ENCODE results near the gene EFCAB6. TPM values are rescaled to one million over a fixed set of nuclear protein-coding genes. Genes with fewer than 3 reads are reported as not detected.

The EFCAB6 gene
- total and polyA plus RNA-seq, 2 of the 4 experiments (the other 2 are of a cell fraction): 0.44 to 1.1 TPM

GRCh38 chr22:43783777-43784176 is 28.3 kb downstream of the EFCAB6 start:
- WGBS, 2 experiments (ENCODE audit: extremely low coverage in 2 of 2, insufficient read length in 1 of 2): no CpG with 5 or more reads among the region's 2 CpGs
- no peak for TF ChIP-seq POLR2A (IDR thresholded peaks at IDR 0.05; ENCODE audit: low read depth, low read length)
- TF ChIP-seq CTCF (conservative IDR thresholded peaks at IDR 0.05; ENCODE audit: low read depth, low read length): 0 out of 2 replicates have a peak, but pooled peaks have one; percentile 6
- CTCF ChIA-PET: no interaction called here
- Histone ChIP-seq H3K23ac (ENCODE audit: low read depth, low read length) (no peak overlapping the region), H2BK20ac (ENCODE audit: low read depth, low read length) (no peak overlapping the region), H2BK120ac (ENCODE audit: low read depth, low read length) (no peak overlapping the region), H2BK5ac (ENCODE audit: low read depth, low read length, poor library complexity, severe bottlenecking) (no peak overlapping the region), H3K9me3 (ENCODE audit: control insufficient read depth, insufficient read depth, low read length) (no peaks in the 10 kb centered on the region), H3K9me1 (ENCODE audit: insufficient read depth, low read length) (no peaks in the 10 kb centered on the region), H3K27ac (ENCODE audit: insufficient read depth, low read length) (no peak overlapping the region), H3K9ac (ENCODE audit: low read depth, low read length) (no peak overlapping the region), H4K20me1 (ENCODE audit: insufficient read depth, low read length) (no peaks in the 10 kb centered on the region), H3K4me3 (ENCODE audit: insufficient read depth, low read depth, low read length) (no peak overlapping the region), H3K56ac (ENCODE audit: extremely low read depth, insufficient read depth, low read length) (no peak overlapping the region), H3K79me1 (ENCODE audit: low read depth in 1 of 2, low read length in 2 of 2) (no peaks in the 10 kb centered on the region; a peak in 1 of 4 replicates), H2AFZ (replicated peaks; ENCODE audit: low read length, poor library complexity) (no peak overlapping the region), H4K5ac (ENCODE audit: low read depth, low read length) (no peak overlapping the region), H2AK9ac (replicated peaks; ENCODE audit: low read depth, low read length, poor library complexity) (no peak overlapping the region), H3K4me2 (ENCODE audit: low read depth, low read length) (no peak overlapping the region), H3K4ac (ENCODE audit: low read depth, low read length) (no peak overlapping the region), H3K4me1 (ENCODE audit: control insufficient read depth, insufficient read depth, low read length) (peaks cover 7% of the 10 kb centered on the region), H3K14ac (replicated peaks; ENCODE audit: low read depth, low read length) (no peak overlapping the region), H2AK5ac (ENCODE audit: low read depth, low read length) (no peak overlapping the region), H4K91ac (ENCODE audit: insufficient read depth, low read depth, low read length) (no peak overlapping the region), H2BK15ac (ENCODE audit: low read depth, low read length) (no peak overlapping the region), H3K27me3 (ENCODE audit: control insufficient read depth, insufficient read depth, low read length) (no peaks in the 10 kb centered on the region), H3K36me3 (ENCODE audit: control insufficient read depth, insufficient read depth, low read length) (no peaks in the 10 kb centered on the region), H4K8ac (ENCODE audit: low read depth in 2 of 2, low read length in 2 of 2) (no peak overlapping the region), H3K18ac (ENCODE audit: low read depth, low read length) (no peak overlapping the region)
- BruUV-seq (replicated peaks): no TSS peak
- intact Hi-C loops (cut with micrococcal nuclease): no loop called here
- ATAC-seq (ENCODE audit: low read depth) (no peak), DNase-seq (no peak)
- dilution Hi-C loops (cut with HindIII; ENCODE audit: low sequenced_read_pairs, unreplicated experiment): no loop called here
- POLR2A ChIA-PET (ENCODE audit: unreplicated experiment): no interaction called here
- in situ Hi-C loops (cut with MboI; ENCODE audit: low sequenced_read_pairs): no loop called here
